ENCODE data around the gene OVCH1. TPM values are rescaled to one million over a fixed set of nuclear protein-coding genes. Genes with fewer than 3 reads are reported as not detected.

Gene OVCH1
- total RNA-seq: 0.18 TPM

GRCh38 chr12:29497588-29497987 is at the start of gene OVCH1:
Gene OVCH1, minus strand, starts transcription at chr12:29497686. Its CDS starts 0 bp downstream, at chr12:29497686.
- no peak for DNase-seq (ENCODE audit: low spot score)

- no peak for DNase-seq (ENCODE audit: low spot score)
Measured at GRCh38 chr12:29547151-29547632, 49.7 kb upstream of the OVCH1 start.

- no peak for DNase-seq (ENCODE audit: low spot score)
Measured at GRCh38 chr12:29546000-29546399, 48.5 kb upstream of the OVCH1 start.

GRCh38 chr12:29545102-29545467 is 47.6 kb upstream of the OVCH1 start:
- no peak for DNase-seq (ENCODE audit: low spot score)

GRCh38 chr12:29544428-29545101 is 47.1 kb upstream of the OVCH1 start:
- DNase-seq (ENCODE audit: low spot score): no peak

- DNase-seq (ENCODE audit: low spot score): no peak
Measured at GRCh38 chr12:29543036-29543435, 45.5 kb upstream of the OVCH1 start.

- no peak for DNase-seq (ENCODE audit: low spot score)
Measured at GRCh38 chr12:29537298-29537697, 39.8 kb upstream of the OVCH1 start.

GRCh38 chr12:29534935-29535334 is 37.4 kb upstream of the OVCH1 start:
- no peak for DNase-seq (ENCODE audit: low spot score)

- DNase-seq (ENCODE audit: low spot score): no peak
Measured at GRCh38 chr12:29533815-29534489, 36.5 kb upstream of the OVCH1 start.

GRCh38 chr12:29531471-29531870 is 34.0 kb upstream of the OVCH1 start:
- no peak for DNase-seq (ENCODE audit: low spot score)

- no peak for DNase-seq (ENCODE audit: low spot score)
Measured at GRCh38 chr12:29530436-29530835, 33.0 kb upstream of the OVCH1 start.

- DNase-seq (ENCODE audit: low spot score): no peak
Measured at GRCh38 chr12:29528161-29528560, 30.7 kb upstream of the OVCH1 start.

- DNase-seq (ENCODE audit: low spot score): no peak
Measured at GRCh38 chr12:29521951-29522350, 24.5 kb upstream of the OVCH1 start.

GRCh38 chr12:29519585-29520182 is 22.2 kb upstream of the OVCH1 start:
- no peak for DNase-seq (ENCODE audit: low spot score)

GRCh38 chr12:29518407-29518806 is 20.9 kb upstream of the OVCH1 start:
- DNase-seq (ENCODE audit: low spot score): no peak

- no peak for DNase-seq (ENCODE audit: low spot score)
Measured at GRCh38 chr12:29517264-29517663, 19.8 kb upstream of the OVCH1 start.

GRCh38 chr12:29516431-29516875 is 19.0 kb upstream of the OVCH1 start:
- DNase-seq (ENCODE audit: low spot score): no peak

GRCh38 chr12:29510591-29511185 is 13.2 kb upstream of the OVCH1 start:
- DNase-seq (ENCODE audit: low spot score): no peak

- no peak for DNase-seq (ENCODE audit: low spot score)
Measured at GRCh38 chr12:29509503-29509902, 12.0 kb upstream of the OVCH1 start.

- no peak for DNase-seq (ENCODE audit: low spot score)
Measured at GRCh38 chr12:29508949-29509348, 11.5 kb upstream of the OVCH1 start.

- no peak for DNase-seq (ENCODE audit: low spot score)
Measured at GRCh38 chr12:29505122-29505521, 7.6 kb upstream of the OVCH1 start.

GRCh38 chr12:29503283-29503682 is 5.8 kb upstream of the OVCH1 start:
- DNase-seq (ENCODE audit: low spot score): no peak

- no peak for DNase-seq (ENCODE audit: low spot score)
Measured at GRCh38 chr12:29499235-29499634, 1.7 kb upstream of the OVCH1 start.
